Mammary epithelial cell (primary cell): ENCODE measurements around the gene STT3B.

Experiments used
- CTCF ChIP-seq, 2 donors: IDR thresholded peaks in 1 of 2; conservative IDR thresholded peaks in 1 of 2; 2 replicates each; pipeline ENCODE4 v1.5.1; 2011 to 2012; ENCODE audit warnings: inconsistent platforms in 2 of 2, low read length in 2 of 2, mild to moderate bottlenecking in 2 of 2, control low read depth in 1 of 2, low read depth in 1 of 2; ENCODE audit not compliant: insufficient read depth in 1 of 2; ENCODE audit errors: extremely low read depth in 1 of 2
- EZH2 ChIP-seq: IDR thresholded peaks from 2 replicates; pipeline ENCODE4 v1.6.1; 2012; ENCODE audit warnings: low read length, inconsistent platforms, borderline replicate concordance

- TF ChIP-seq CTCF (conservative IDR thresholded peaks at IDR 0.05 in 1 of 2, IDR thresholded peaks at IDR 0.05 in 1 of 2; ENCODE audit: extremely low read depth in 1 of 2, insufficient read depth in 1 of 2, low read depth in 1 of 2, low read length in 2 of 2): no peak
- TF ChIP-seq EZH2: no peak
Measured at GRCh38 chr3:31532587-31533168, at the start of gene STT3B.
